Activated CD8-positive, alpha-beta T cell treated with anti-CD3 and anti-CD28 coated beads for 36 hours (primary cell): ENCODE results near the gene KRTAP21-1. TPM values are rescaled to one million over a fixed set of nuclear protein-coding genes. Genes with fewer than 3 reads are reported as not detected.

ENCODE experiments used
- ATAC-seq: fragments of 200-7000 bp; cut with Tn5 transposase; one replicate; pipeline ENCODE4 v1.10.0; 2021; ENCODE audit warnings: mild to moderate bottlenecking, moderate library complexity
- CTCF ChIA-PET: fragments of 350-600 bp; sonication (Branson Sonifier 250); formaldehyde crosslinking; loops from one replicate; lab custom pipeline; 2021; ENCODE audit warnings: antibody characterized with exemption; lab: Charles Lee
- POLR2A ChIA-PET: fragments of 350-600 bp; sonication (Branson Sonifier 250); formaldehyde crosslinking; loops from one replicate; lab custom pipeline; 2021; ENCODE audit warnings: antibody characterized with exemption; lab: Charles Lee
- DNase-seq: peaks from one replicate; pipeline ENCODE4 v3.0.0-alpha.2; 2020
- H3K27ac Mint-ChIP-seq: one replicate; pipeline ENCODE4 v1.8.0; 2021; ENCODE audit warnings: mild to moderate bottlenecking, mixed read lengths
- H3K27me3 Mint-ChIP-seq: one replicate; pipeline ENCODE4 v1.8.0; 2021; ENCODE audit warnings: mixed read lengths
- H3K36me3 Mint-ChIP-seq: one replicate; pipeline ENCODE4 v1.8.0; 2021; ENCODE audit warnings: low read depth, mixed read lengths
- H3K4me1 Mint-ChIP-seq: one replicate; pipeline ENCODE4 v1.8.0; 2021; ENCODE audit warnings: low read depth, mixed read lengths
- H3K4me3 Mint-ChIP-seq: one replicate; pipeline ENCODE4 v1.8.0; 2021; ENCODE audit warnings: mild to moderate bottlenecking, moderate library complexity, mixed read lengths
- H3K9me3 Mint-ChIP-seq: one replicate; pipeline ENCODE4 v1.8.0; 2021; ENCODE audit warnings: mixed read lengths
- intact Hi-C: fragments of 100-400 bp; cut with micrococcal nuclease; formaldehyde crosslinking; loops from one replicate; pipeline ENCODE4 v1.10.0; 2022
- total RNA-seq, 2 experiments: library from RNA; stranded (reverse); gene quantifications; one replicate each; pipeline ENCODE4 v1.2.3, GENCODE V29; 2021
- TF ChIP-seq, protein P1 (sequence below): fragments of 200-600 bp; IDR thresholded peaks from one replicate; pipeline ENCODE4 v1.8.0; 2022; ENCODE audit warnings: antibody characterized with exemption, mild to moderate bottlenecking

Gene KRTAP21-1
- total RNA-seq, 2 experiments from 2014 or later, result not detected

DNA sequence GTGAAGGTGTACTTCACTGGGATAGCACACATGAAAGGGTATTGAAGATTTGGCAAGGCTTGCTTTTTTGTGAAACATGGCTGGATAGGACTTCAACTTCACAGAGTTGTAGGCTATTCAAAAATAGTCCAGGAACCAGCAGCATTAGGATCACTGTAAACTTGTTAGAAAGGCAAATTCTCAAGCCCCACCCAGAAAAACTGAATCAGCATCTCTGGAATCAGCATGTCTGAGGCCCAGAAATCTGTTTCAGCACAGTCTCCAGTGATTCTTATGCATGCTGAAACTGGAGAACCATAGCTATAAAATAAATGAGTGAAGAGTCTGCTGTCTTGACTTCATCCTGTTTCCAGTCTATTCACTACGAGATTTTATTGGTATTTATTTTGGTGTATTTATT, 28.5 kb downstream of the KRTAP21-1 start:
- POLR2A ChIA-PET, result no interaction called here
- TF ChIP-seq, protein P1, sequence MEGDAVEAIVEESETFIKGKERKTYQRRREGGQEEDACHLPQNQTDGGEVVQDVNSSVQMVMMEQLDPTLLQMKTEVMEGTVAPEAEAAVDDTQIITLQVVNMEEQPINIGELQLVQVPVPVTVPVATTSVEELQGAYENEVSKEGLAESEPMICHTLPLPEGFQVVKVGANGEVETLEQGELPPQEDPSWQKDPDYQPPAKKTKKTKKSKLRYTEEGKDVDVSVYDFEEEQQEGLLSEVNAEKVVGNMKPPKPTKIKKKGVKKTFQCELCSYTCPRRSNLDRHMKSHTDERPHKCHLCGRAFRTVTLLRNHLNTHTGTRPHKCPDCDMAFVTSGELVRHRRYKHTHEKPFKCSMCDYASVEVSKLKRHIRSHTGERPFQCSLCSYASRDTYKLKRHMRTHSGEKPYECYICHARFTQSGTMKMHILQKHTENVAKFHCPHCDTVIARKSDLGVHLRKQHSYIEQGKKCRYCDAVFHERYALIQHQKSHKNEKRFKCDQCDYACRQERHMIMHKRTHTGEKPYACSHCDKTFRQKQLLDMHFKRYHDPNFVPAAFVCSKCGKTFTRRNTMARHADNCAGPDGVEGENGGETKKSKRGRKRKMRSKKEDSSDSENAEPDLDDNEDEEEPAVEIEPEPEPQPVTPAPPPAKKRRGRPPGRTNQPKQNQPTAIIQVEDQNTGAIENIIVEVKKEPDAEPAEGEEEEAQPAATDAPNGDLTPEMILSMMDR, result no peak
- DNase-seq, result no peak
- Mint-ChIP-seq H3K4me3 (no peak overlapping the region), H3K9me3 (peaks cover 2% of the 10 kb centered on the region), H3K36me3 (no peaks in the 10 kb centered on the region), H3K27ac (no peak overlapping the region), H3K4me1 (no peaks in the 10 kb centered on the region), H3K27me3 (peaks cover 18% of the 10 kb centered on the region)
- ATAC-seq, result no peak
- CTCF ChIA-PET, result no interaction called here
- intact Hi-C loops, result no loop called here

DNA sequence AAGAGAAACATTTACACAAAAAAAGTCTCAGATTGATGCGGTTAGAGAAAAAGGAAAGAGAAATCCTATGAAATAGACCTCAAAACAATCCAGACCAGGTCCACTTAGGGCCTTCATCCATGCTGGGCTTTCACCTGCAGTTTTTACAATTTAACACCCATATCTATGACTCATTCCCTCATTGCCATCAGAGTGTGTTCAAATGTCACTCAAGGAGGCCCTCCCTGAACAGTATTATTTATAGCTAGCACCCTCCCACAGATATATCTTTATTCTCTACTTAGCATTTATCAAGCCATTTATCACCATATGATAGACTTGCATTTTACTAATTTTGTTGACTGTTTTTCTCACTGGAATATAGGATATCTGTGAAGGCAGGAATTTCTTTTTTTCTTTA, 35.8 kb downstream of the KRTAP21-1 start:
- Mint-ChIP-seq H3K4me1 (peaks cover 25% of the 10 kb centered on the region), H3K27me3 (peaks cover 6% of the 10 kb centered on the region), H3K27ac (peak overlapping the region; percentile 78), H3K36me3 (peaks cover 2% of the 10 kb centered on the region), H3K4me3 (no peak overlapping the region), H3K9me3 (peaks cover 7% of the 10 kb centered on the region)
- intact Hi-C loops, result no loop called here
- peak; percentile 66 for ATAC-seq
- TF ChIP-seq, protein P1, result no peak
- ChIA-PET CTCF (no interaction called here), POLR2A (no interaction called here)
- peak; percentile 8 for DNase-seq

DNA sequence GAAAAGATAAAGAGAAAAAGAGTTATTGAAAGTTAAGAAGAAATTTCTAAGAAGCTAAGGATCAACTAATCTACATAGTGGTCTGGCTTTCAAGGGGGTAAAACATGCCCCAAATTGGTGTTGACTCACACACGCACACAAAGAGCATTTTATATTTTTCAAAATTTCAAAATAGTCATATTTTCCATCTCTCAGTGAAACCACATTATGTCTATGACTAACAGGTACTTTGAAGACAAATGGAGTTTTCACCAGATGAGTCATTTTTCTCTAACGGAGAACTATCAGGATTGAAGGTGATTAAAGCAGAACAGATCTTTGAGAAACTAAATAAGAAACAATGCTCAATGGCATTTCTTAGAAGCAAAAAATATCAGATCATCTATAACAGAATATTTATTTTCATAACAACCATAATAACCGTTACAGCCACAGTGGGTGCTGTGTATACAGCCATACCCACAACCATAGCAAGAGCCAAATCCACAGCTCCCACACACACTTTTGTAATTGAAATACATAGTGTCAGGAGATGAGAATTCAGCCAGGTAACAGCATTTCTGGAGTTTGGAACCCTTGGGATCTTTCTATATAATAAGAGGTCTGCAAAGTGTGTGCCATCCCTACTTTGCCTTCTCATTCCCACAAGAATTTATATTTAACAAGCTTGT, 36.9 kb downstream of the KRTAP21-1 start, which contains the start of gene KRTAP21-3:
Gene KRTAP21-3 (minus strand): TSS at position 539 of the 671 bp plus-strand sequence. CDS start 18 bp downstream, at position 521.
- H3K4me3 Mint-ChIP-seq, result no peak within 1 kb of the TSS
- ChIA-PET POLR2A (no interaction called here), CTCF (no interaction called here)
- TF ChIP-seq, protein P1, result no peak
- peak; percentile 48 for DNase-seq
- H3K27ac Mint-ChIP-seq, result peak within 1 kb of the TSS; percentile 78
- ATAC-seq, result peak; percentile 85
- H3K27me3 Mint-ChIP-seq, result peaks cover 4% of the 10 kb centered on the region
- H3K4me1 Mint-ChIP-seq, result peaks cover 25% of the 10 kb centered on the region
- H3K36me3 Mint-ChIP-seq, result peaks cover 2% of the 10 kb centered on the region
- H3K9me3 Mint-ChIP-seq, result peaks cover 10% of the 10 kb centered on the region
- intact Hi-C loops, result no loop called here

DNA sequence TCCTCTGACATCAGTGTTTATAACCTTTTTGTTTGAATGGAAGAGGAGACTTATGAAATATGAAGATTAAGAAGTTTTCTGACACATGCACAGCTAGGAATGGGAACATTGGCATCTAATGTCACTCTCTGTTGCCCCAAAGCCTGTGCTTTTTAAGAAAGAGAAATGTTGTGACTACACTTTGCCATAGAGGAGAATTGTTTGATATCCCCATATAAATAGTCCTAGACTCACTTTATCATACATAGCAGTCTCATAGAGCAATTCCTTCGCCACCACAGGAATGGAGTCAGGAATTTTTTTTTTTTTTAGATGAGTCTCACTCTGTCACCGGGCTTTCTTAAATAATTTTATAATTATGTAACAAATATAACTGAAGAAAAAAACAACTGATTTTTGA, 38.1 kb downstream of the KRTAP21-1 start:
- H3K4me1 Mint-ChIP-seq, result peaks cover 25% of the 10 kb centered on the region
- peaks cover 1% of the 10 kb centered on the region for H3K27me3 Mint-ChIP-seq

DNA sequence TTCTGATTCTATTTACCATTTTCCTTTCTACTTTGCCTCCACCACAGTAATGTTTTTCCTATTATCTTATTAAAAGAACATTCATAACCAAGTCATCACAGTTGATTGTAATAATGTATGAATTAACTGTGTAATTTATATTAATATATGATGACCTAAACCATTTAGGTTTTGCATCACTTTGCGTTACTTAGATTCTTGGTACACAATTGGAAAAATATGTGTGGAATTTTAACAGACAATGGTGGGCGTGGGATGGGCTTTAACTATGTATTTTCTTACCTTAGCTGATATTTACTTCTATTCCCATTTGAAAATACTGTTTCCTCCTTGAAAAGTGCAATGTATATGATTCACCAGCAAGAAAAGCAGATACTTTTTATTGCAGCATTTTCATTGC, 40.3 kb downstream of the KRTAP21-1 start:
- intact Hi-C loops, result no loop called here
- H3K27me3 Mint-ChIP-seq, result no peaks in the 10 kb centered on the region
- peaks cover 2% of the 10 kb centered on the region for H3K36me3 Mint-ChIP-seq
- H3K27ac Mint-ChIP-seq, result no peak overlapping the region
- TF ChIP-seq, protein P1, result no peak
- POLR2A ChIA-PET, result no interaction called here
- peaks cover 15% of the 10 kb centered on the region for H3K9me3 Mint-ChIP-seq
- DNase-seq, result no peak
- no peak overlapping the region for H3K4me3 Mint-ChIP-seq
- CTCF ChIA-PET, result no interaction called here
- H3K4me1 Mint-ChIP-seq, result peaks cover 30% of the 10 kb centered on the region
- ATAC-seq, result no peak

More for the DNA sequence above, 38.1 kb downstream of the KRTAP21-1 start:
- TF ChIP-seq, protein P1, result no peak
- no peak for DNase-seq
- peaks cover 10% of the 10 kb centered on the region for H3K9me3 Mint-ChIP-seq
- ChIA-PET POLR2A (no interaction called here), CTCF (no interaction called here)
- peak overlapping the region; percentile 70 for H3K27ac Mint-ChIP-seq
- H3K4me3 Mint-ChIP-seq, result no peak overlapping the region
- intact Hi-C loops, result no loop called here
- H3K36me3 Mint-ChIP-seq, result peaks cover 2% of the 10 kb centered on the region
- ATAC-seq, result no peak
